AG10803 (cell line): ENCODE results near the gene ILRUN.

Source experiments
- DNase-seq: peaks from one replicate; pipeline ENCODE4 v3.0.0; 2010; ENCODE audit warnings: low read depth
- H3K4me3 ChIP-seq: 2 replicates; pipeline ENCODE4 v1.5.1; 2011; ENCODE audit warnings: mild to moderate bottlenecking, low read length, control low read depth
- CTCF ChIP-seq: conservative IDR thresholded peaks from 2 replicates; pipeline ENCODE4 v1.5.1; 2011; ENCODE audit warnings: mild to moderate bottlenecking, low read length, control low read depth, inconsistent platforms

The ILRUN gene

GRCh38 chr6:34696189-34696738 lies 303 bp downstream of the ILRUN start:
- DNase-seq, result peak; percentile 43
- TF ChIP-seq CTCF, result no peak
- H3K4me3 ChIP-seq, result peak overlapping the region; percentile 93

- no peak for DNase-seq
- H3K4me3 ChIP-seq, result peak overlapping the region; percentile 93
- no peak for TF ChIP-seq CTCF
Measured at GRCh38 chr6:34695729-34696188, 808 bp downstream of the ILRUN start.

- no peak for DNase-seq
- no peak for TF ChIP-seq CTCF
Measured at GRCh38 chr6:34692280-34692679, 4.3 kb downstream of the ILRUN start.

GRCh38 chr6:34689742-34690141 lies 6.8 kb downstream of the ILRUN start:
- no peak for TF ChIP-seq CTCF
- H3K4me3 ChIP-seq, result no peak overlapping the region
- DNase-seq, result no peak

More at GRCh38 chr6:34692280-34692679, 4.3 kb downstream of the ILRUN start:
- no peak overlapping the region for H3K4me3 ChIP-seq

GRCh38 chr6:34688956-34689355 lies 7.6 kb downstream of the ILRUN start:
- no peak for TF ChIP-seq CTCF
- no peak for DNase-seq
- no peak overlapping the region for H3K4me3 ChIP-seq

GRCh38 chr6:34684919-34685318 lies 11.6 kb downstream of the ILRUN start:
- no peak for TF ChIP-seq CTCF
- no peak for DNase-seq
- no peak overlapping the region for H3K4me3 ChIP-seq

GRCh38 chr6:34684364-34684763 lies 12.2 kb downstream of the ILRUN start:
- no peak for TF ChIP-seq CTCF
- no peak for DNase-seq
- H3K4me3 ChIP-seq, result no peak overlapping the region
